GM18870 (cell line): ENCODE data around the gene LAMC3.
"Not testable (repeated sequence)": the region's sequence is repeated elsewhere in the genome, so short reads cannot be mapped to it uniquely, and the experiment has no call there.

Experiments used
- ATAC-seq: cut with Tn5 transposase; IDR thresholded peaks from one replicate; pipeline ENCODE4 v1.9.1; 2021; ENCODE audit warnings: moderate library complexity; ENCODE audit not compliant: unreplicated experiment

Gene LAMC3

DNA sequence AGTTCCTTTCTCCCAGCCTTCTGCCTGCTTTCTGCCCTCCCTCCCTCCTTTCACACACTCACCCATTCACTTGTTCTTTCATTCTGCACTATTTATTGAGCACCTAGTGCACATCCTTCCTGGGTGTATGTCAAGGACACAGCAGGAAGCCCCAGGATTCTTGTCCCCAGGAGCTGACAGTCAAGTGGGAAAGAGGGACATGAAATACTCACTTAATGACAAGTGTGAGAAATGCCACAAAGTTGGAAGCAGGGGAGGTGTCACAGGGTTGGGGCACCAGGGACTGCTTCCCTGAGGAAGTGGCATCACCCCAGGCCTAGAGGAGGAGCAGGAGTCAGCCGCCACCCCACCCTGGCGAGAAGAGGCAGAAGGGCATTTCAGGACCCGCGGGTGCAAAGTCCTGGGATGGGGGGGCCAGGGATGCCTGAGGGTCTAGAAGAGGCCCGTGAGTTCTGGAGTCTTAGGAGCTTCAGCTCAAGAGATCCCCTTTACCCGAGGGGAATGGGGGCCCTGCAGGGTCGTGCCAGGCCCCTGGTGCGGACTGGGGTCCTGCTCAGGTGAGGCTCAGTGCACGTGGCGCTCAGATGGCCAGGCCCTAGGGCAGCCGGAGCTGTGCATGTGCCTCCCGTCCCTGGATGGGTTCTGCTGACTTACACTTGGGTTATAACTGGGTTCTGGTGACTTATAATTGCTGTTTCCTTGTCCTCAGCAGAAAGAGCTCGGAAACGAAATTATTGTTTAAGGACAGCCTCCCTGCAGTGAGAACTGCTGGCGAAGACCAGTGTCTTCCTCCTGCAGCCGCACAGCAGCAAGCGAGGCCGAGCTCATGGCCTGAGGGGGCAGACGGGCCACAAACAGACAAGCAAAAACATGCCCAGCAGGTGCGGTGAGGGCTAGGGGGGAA lies 16.9 kb upstream of the LAMC3 start:
- ATAC-seq = no peak

DNA sequence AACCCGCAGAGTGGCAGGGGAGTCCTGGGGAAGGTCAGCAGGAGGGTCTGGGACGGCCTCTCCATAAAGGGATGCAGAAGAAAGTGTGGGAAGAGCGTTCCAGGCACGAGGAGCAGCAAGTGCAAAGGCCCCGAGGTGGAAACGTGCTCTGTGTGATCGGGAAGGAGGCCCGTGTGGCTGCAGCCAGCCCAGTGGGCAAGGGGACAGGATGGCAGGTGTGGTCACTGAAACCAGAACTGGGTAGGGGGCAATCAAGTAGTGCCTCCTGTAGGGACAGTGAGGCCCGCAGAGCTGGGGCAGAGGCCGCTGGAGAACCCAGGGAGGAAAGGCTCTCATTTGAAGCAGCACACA lies 16.3 kb upstream of the LAMC3 start:
- no peak for ATAC-seq

DNA sequence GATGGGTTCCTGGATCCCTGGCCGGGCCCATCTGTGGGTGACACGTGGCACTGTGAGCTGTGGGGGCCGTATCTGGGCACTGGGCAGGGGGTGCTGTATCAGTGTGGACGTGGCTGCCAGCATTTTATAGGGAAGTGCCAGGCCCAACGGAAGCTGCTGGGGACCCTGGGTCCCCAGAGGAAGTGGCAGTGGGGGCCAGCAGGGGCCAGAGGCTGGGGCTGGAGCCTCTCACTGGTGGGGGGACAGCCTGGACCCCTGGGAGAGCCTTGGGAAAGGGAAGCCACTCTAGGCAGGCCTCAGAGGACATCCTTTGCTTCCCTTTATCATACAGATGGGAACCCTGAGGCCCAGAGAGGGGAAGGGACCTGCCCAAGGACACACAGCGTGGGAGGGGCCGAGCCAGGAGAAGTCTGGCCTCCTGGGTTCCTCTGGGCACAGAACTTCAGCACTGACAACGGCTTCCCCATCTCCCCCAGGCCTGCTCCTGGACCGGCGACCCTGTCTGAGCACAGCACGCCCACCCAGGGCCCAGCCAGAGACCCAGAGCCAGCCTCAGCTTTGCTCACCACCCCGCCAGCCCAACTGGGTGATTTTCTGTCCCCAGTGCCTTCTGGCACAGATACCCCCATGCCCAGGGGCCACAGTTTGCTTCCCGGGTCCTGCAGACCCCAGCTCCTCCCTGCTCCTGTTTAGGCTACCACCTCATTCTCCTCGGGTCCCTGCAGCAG lies 15.5 kb upstream of the LAMC3 start:
- no peak for ATAC-seq

DNA sequence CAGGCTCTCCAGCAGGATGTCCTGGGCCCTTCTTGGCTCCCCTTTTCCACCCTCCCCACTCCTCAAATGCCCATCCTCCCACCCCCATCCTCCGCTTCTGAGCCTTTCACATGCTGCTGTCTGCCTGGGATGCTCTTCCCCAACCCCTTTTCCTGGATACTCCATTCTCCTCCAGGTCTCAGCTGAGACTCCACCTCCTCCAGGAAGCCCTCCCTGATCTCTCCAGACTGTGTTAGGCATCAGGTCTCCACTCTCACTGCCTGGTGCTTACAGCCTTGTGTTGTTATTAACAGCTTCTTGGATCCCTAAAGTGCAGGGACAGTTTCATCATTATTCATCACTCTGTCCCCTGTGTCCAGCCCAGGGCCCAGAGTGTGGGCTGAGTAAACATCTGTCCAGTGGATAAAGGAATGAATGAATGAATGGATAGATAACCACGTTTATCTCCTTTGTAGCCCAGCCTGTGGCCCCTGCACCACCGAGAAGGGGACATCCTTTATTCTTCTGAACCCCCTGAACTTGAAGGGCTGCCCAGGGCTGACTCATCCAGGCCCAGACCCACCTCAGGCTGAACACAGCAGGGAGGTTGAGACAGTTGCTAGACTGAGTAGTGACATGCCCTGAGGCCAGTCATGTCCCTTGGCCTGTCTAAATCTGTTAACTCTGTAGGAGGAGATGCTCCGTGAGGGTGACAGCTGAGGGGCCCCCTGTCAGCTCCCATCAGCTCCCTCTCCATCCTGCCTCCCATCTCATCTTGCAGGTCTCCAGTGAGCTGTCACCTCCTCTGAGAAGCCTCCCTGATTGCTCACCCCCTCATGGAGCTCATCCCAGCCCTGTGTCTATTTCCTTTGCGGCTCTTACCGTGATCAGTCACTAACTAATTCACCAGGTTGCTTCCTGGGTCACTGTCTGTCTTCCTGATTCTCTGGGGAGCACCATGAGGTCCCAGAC lies 14.6 kb upstream of the LAMC3 start:
- no peak for ATAC-seq

DNA sequence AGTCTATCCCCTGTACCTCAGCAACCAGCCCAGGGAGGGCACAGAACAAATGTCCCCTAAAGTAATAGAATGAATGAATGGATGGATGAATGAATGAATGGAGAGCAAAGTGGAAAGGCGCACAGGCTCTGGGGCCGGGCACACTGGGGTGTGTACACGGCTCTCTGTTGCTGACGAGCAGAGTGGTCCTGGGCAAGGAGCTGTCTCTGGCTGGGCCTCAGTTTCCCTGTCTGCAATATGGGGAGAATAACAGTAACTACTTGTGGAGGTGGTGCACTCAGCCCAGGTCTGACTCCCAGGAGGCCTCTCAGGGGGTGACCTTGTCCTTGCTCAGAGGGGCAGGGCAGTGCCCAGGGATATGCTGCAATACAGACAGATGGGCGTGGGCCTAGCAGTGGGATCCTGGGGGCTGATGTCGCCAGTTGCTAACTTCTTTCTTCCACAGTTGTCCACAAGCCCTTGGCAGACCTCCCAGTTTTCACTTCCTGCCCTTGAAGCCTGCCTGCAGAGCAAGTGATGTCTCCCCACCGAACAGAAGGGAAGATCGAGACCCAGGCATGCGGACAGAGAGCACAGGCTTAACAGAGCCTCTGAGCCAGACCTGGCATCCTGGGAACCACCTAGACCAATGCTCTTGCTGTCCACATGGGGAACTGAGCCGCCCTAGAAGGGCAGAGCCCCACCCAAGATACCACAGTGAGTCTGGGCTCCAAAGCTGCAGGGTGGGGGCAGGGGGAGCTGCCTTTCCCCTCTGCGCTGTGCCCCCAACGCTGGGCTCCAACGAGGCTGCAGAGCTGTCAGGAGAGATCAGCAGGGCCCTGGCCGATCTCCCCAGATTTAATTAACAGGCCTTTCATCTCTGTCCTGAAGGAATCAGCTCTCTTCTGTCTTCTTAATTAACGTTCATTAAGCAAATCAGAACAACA lies 13.6 kb upstream of the LAMC3 start:
- no peak for ATAC-seq

DNA sequence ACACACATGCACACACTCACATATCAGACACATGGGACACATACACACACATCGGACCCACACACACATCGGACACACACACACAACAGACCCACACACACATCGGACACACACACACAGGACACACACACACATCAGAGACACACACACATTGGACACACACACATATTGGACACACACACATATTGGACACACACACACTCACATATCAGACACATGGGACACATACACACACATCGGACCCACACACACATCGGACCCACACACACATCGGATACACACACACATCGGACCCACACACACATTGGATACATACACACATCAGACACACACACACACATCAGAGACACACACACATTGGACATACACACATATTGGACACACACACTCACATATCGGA lies 12.8 kb upstream of the LAMC3 start:
- ATAC-seq = no peak

DNA sequence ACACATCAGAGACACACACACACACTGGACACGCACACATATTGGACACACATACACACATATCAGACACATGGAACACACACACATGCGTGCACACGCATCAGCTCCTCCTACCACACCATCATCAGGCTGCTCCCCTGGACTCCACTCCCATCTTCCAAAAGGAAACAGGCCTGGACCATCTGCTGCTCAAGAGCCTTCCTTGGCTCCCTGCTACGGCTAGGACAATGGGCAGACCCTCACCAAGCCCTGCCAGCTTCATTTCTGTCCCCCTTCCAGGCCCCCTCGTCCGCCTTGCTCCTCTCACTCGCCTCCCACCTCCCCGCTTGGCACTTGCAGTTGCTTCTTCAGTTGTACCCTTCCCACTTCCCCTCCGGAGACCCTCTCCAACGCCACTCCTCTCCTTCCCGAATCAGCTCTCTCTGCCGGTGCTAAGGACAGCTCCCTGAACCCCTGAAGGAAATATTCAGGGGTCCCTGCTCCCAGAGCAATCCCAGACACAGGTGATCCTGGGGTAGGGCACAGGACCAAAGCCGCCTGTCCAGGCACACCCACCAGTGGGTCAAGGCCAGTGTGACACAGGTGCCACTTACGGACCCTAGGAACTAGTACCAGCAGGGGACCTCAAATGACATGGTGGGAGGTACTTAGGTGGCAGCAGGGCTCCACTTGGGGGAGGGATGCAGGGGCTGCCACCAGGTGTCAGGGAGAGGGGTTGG lies 12.1 kb upstream of the LAMC3 start:
- ATAC-seq = no peak

DNA sequence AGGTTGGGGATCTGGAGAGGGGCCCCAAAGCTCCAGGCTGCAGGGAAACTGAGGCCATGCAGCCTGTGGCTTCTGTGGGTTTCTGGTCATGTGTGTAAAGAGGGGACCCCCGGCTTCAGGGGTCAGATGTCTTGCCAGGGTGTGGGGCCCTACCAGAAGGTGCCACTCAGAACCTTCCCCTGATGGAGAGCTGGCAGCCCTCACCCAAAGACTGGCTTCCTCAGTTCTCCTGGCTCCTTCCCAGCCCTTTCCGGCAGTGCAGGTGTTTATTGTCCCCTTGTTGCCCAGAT lies 11.6 kb upstream of the LAMC3 start:
- no peak for ATAC-seq

DNA sequence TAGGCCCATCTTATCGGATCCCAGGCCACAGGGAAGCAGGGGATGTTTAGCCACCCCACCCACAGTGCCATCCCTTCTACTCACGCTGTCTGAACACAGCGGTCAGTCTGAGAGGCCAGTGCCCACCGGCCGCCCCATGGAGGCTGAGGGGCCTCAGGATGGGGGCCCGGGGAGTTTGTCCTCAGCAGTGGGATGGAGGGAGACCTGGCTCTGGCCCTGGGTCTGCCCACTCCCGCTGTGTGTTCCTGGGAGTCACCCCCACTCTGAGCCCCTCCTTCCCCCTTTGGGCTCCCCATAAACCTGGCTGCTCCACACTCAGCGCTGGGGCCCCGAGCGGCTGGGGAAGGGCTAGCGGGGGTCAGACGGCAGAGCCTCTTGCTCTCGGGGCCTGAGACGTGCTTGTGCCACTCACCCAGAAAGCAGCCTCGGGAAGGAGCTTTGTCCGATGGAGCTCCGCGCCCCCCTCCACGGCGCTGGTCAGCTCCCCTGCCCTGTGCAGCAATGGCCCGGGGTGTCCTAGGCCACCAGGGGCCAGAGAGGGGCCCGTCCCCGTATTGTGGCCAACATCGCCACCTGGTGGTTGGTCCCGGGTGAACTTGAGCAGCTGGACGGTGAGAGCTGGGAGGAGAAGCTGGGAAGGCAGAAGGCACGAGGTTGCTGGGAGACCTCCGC lies 10.9 kb upstream of the LAMC3 start:
- ATAC-seq = no peak

DNA sequence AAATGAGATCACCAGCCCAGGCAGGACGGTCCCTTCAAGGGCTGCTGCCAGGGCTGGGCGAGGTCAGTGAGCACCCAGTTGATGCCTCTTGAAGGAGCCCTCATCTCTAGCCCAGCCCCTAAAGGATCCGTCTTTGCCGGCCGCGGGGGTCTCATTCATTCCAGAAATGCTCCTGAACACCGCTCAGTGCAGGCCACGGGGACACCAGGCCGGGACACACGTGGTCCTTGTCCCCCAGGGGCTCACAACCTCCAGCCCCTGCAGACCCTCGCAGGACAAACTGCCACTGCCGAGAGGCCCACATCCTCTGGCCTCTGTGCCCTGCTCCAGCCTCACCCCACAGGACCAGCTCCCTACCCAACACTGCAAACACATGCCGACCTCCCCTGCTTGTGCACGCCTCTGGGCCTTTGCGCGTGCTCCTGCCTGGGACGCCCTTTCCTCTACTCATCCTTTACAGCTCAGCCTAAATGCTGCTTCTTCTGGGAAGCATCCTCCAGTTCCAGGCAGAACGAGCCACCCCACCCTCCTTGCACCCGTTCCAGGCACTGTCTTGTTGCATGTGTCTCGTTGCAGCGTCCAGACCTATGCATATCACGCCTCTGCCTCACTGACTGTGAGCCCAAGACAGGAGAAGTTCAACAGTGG lies 10.3 kb upstream of the LAMC3 start:
- no peak for ATAC-seq

DNA sequence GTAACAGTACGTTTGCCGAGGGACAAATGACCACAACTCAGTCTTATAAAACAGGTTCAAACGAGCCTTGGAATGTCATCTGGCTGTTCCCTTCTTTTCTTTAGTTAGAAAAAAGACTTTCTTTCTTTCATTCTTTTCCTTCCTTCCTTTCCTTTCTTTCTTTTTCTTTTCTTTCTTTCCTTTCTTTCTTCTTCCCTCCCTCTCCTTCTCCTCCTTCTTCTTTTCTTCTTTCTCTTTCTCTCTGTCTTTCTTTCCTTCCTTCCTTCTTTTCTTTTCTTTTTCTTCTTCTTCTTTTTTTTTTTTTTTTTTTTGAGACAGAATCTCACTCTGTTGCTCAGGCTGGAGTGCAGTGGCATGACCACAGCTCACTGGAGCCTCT lies 9.7 kb upstream of the LAMC3 start:
- no peak for ATAC-seq

DNA sequence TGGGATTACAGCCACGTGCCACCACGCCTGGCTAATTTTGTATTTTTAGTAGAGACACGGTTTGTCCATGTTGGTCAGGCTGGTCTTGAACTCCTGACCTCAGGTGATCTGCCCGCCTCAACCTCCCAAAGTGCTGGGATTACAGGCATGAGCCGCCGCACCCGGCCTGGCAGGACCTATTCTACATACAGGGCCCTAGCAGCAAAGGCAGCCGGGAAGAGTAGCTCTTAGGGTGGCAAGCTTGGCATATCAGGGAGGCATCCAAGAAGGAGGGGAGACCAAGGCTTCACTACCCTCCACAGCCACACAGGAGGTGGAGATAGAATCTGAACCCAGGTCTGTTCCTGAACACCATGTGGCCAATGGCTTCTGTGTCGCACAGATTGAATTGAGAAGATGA lies 8.4 kb upstream of the LAMC3 start:
- not testable (repeated sequence) for ATAC-seq

DNA sequence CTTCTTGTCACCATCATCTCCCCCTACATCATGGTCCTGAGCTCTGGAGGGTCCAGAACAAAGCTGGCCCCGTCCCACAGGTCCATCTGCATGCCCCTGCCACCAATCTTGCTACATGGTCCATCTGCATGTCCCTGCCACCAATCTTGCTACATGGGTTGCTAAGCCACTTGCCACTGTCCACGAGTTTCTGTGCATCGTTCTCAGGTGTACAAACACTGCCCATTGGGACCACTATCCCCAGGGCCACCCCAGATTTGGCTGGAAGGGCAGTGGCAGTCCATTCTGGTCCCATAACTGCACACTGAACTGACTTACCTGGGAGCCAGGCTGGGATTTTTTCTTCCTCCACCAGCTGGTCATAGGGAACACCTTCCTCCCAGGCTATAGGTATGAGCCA lies 8.0 kb upstream of the LAMC3 start:
- ATAC-seq = no peak

DNA sequence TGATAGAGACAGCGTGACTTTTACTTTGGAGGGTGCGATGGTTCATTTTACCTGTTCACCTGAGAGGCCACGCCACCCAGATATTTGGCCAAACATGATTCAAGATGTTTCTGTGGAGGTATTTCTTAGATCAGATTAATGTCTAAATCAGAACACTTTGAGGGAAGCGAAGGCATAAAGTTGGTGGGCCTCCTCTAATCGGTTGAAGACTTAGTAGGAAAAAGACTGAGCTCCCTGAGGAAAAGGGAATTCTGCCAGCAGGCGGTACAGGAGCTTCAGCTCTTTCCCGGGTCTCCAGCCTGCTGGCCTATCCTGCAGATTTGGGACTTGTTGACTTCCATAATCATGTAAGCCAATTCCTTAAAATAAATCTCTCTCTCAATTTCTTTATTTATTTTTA lies 7.0 kb upstream of the LAMC3 start:
- no peak for ATAC-seq

DNA sequence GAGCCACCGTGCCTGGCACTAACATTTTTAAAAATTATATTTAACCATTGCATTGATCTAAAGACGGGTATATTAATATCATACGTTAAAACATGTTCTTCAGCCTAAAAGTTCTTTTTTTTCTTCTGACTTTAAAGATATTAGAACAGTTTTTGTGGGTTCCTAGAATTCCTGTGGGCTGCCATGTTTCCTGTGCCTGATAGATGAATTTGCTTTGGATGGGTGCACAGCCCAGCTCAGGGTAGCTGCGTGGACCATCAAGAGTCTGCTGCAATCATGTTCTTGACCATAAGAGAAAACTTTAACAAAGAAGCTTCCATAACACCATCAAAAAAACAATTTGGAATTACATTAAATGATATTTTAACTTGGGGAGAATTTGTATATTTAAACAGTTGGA lies 2.4 kb upstream of the LAMC3 start:
- ATAC-seq = no peak

DNA sequence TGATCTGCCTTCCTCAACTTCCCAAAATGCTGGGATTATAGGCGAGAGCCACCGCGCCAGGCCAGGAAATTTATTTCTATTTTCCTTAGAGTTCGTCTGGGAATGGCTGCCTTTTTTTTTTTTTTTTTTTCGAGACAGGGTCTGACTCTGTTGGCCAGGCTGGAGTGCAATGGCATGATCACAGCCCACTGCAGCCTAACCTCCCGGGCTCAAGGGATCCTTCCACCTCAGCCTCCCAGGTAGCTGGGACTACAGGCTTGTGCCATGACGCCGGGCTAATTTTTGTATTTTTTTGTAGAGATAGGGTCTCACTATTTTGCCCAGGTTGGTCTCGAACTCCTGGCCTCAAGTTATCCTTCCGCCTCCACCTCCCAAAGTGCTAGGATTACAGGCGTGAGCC lies 888 bp upstream of the LAMC3 start:
- no peak for ATAC-seq

DNA sequence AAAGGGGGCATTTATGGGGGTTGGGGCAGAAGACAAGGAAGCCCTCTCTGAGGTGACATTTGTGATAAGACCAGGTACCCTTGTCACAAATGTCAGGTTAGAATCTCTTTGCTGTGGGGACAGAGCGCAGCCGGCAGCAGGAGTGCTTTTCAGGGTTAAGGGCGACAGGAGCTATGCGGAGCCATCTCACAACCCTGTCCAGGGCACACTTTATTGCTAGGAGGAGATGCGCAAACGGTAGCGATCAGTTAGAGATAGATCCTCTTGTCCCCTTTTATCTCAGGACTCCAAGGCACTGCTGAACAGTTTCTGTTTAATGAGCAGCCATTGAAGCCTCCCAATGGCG lies 438 bp upstream of the LAMC3 start:
- ATAC-seq = no peak

DNA sequence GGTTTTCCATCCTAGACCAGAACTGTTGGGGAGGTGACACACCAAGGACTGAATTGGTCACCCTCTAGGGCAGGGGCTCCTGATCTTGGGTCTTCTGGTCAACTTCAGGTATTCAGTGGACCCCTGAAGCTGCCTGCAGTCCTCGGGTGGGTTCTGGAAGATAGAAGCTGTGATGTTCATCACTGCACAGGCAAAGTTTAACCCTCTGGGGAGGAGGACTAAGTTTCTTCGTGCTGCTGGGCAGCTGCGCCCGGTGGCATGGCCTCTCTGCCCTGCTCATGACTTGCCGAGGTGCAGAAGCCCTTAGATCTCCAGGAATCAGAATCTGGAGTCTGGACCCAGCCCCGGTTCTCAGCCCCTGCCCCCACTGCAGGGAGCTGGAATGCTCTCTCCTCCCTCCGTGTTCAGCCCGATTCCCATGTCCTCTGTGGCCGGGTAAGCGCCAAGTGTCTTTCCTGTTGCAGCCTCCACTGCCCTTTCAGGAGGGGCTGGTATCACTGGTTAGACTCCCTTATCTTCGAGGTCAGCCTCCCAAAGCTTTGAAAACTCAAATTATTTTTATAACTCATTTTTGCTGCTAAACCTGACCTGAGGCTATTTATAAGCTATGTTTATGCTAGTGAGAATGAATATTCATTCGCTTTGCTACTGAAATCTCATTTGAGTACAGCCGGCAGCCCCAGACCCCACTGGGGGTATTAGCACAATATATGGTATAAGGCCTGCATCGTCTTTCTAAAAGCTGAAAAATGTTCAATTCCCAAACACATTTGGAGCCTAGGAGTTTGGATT lies 1.7 kb downstream of the LAMC3 start:
- no peak for ATAC-seq
